K562 (cell line): ENCODE data around the gene TPD52L2. TPM values are rescaled to one million over a fixed set of nuclear protein-coding genes. Genes with fewer than 3 reads are reported as not detected.

Experiments used
- ARID1B ChIP-seq: fragments of 450-650 bp; IDR thresholded peaks from 2 replicates; pipeline ENCODE4 v1.6.1; 2016; ENCODE audit warnings: antibody characterized with exemption, mild to moderate bottlenecking, inconsistent platforms
- BHLHE40 ChIP-seq: IDR thresholded peaks from 2 replicates; pipeline ENCODE4 v1.6.1; 2011; ENCODE audit warnings: low read length, improper control_type of control experiment
- CBFA2T2 ChIP-seq: fragments of 450-650 bp; conservative IDR thresholded peaks from 2 replicates; pipeline ENCODE4 v1.6.1; 2017; ENCODE audit warnings: mild to moderate bottlenecking
- CTBP1 ChIP-seq: fragments of 450-650 bp; IDR thresholded peaks from 2 replicates; pipeline ENCODE4 v1.6.1; 2016; ENCODE audit warnings: borderline replicate concordance
- DPF2 ChIP-seq: fragments of 450-650 bp; IDR thresholded peaks from 2 replicates; pipeline ENCODE4 v1.6.1; 2016
- EP300 ChIP-seq: IDR thresholded peaks from 2 replicates; pipeline ENCODE4 v1.6.1; 2012; ENCODE audit warnings: low read length, improper control_type of control experiment
- HIVEP1 ChIP-seq: fragments of 250-450 bp; sonication (Bioruptor Pico); IDR thresholded peaks from 2 replicates; pipeline ENCODE4 v1.4.0; 2020; ENCODE audit warnings: mild to moderate bottlenecking
- MEIS2 ChIP-seq: fragments of 450-650 bp; IDR thresholded peaks from 2 replicates; pipeline ENCODE4 v1.6.1; 2014; ENCODE audit warnings: mild to moderate bottlenecking; ENCODE audit not compliant: partially characterized antibody
- NFRKB ChIP-seq: fragments of 450-650 bp; IDR thresholded peaks from 2 replicates; pipeline ENCODE4 v1.6.1; 2016; ENCODE audit warnings: low read depth
- SOX6 ChIP-seq: fragments of 450-650 bp; IDR thresholded peaks from 2 replicates; pipeline ENCODE4 v1.6.1; 2014; ENCODE audit warnings: mild to moderate bottlenecking
- TAL1 ChIP-seq: fragments of 450-650 bp; IDR thresholded peaks from 2 replicates; pipeline ENCODE4 v1.6.1; 2016; ENCODE audit warnings: mild to moderate bottlenecking
- ZNF79 ChIP-seq: fragments of 250-450 bp; sonication (Bioruptor Pico); IDR thresholded peaks from 2 replicates; pipeline ENCODE4 v1.4.0; 2020; ENCODE audit warnings: low read depth, mild to moderate bottlenecking, moderate library complexity
- polyA plus RNA-seq, 8 experiments: library from polyadenylated mRNA; depleted of rRNA in 4 of 8; stranded (reverse) in 5 of 8; unstranded in 3 of 8; fragments of >200 nt; fragmentation: Nextera tagmentation in 2 of 8; fragmentation: Illumina TruSeq in 1 of 8; extraction: Ambion mirVana in 2 of 8; extraction: Trizol in 1 of 8; gene quantifications; 2 replicates each; pipeline versions ENCODE4 v1.2.1 to v1.2.3, GENCODE V29; 2011 to 2014; ENCODE audit warnings: inconsistent platforms in 1 of 8, missing spikeins in 1 of 8
- total RNA-seq, 7 experiments: library from RNA; depleted of rRNA in 6 of 7; stranded (reverse); fragments of >200 nt in 6 of 7; fragmentation: Illumina TruSeq in 2 of 7; extraction: Trizol in 2 of 7; gene quantifications; 2 replicates each; pipeline versions ENCODE4 v1.2.1 to v1.2.3, GENCODE V29; 2011 to 2021; ENCODE audit warnings: low replicate concordance in 1 of 7
- TF ChIP-seq, protein P1 (sequence below): fragments of 450-650 bp; formaldehyde crosslinking; IDR thresholded peaks from 2 replicates; pipeline ENCODE4 v1.4.0; 2020; ENCODE audit warnings: mild to moderate bottlenecking, mixed read lengths
- TF ChIP-seq, protein P2 (sequence below): sonication (generic); formaldehyde crosslinking; IDR thresholded peaks from 2 replicates; pipeline ENCODE4 v1.5.0; 2020; ENCODE audit warnings: missing genetic modification reagents
- TF ChIP-seq, protein P3 (sequence below): sonication (generic); formaldehyde crosslinking; IDR thresholded peaks from 2 replicates; pipeline ENCODE4 v1.9.0; 2022; ENCODE audit warnings: mild to moderate bottlenecking, missing genetic modification reagents

Gene TPD52L2
- total and polyA plus RNA-seq, 9 of the 15 experiments (the other 6 are each of a cell fraction or from before 2014, with no cell fraction given): 1.9 to 117 (median 74.6) TPM

DNA sequence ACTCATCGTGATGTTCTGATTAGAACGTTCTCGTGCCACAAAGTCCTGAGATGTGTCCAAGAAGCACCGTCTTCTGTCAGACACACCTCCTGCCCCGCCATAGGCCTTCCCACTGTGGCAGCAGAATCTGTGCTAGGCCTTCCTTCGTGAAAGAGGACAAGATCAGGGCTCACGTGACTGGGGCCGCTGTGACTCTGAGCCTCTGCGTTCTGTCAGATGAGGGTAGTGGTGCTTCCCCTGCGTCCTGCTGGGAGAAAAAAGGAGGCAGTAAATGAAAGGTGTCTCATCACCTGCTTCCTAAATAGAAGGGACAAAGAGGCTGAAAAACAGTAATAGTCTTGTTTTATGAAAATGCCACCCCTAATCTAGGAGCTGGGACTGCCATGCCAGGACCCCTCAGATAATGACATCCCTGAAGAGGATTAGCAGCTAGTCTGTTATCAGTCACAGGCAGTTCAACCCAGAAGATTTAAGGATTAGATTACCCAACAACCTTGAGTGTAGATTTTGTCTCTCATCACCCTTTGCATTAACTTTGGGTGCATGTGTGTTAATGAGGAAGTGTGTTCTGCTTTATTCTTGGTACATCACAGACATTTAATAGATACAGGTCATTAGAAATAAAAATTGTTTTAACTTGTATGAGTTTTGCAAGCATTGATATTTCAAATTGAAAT lies 34.0 kb downstream of the TPD52L2 start (continued):
- TF ChIP-seq CBFA2T2: peak; percentile 57
- TF ChIP-seq HIVEP1 (CRISPR knock-in tag): no peak
- no peak for TF ChIP-seq ZNF79 (CRISPR knock-in tag)
- TF ChIP-seq EP300: 0 out of 2 replicates have a peak, but pooled peaks have one; percentile 12
- TF ChIP-seq, protein P1, sequence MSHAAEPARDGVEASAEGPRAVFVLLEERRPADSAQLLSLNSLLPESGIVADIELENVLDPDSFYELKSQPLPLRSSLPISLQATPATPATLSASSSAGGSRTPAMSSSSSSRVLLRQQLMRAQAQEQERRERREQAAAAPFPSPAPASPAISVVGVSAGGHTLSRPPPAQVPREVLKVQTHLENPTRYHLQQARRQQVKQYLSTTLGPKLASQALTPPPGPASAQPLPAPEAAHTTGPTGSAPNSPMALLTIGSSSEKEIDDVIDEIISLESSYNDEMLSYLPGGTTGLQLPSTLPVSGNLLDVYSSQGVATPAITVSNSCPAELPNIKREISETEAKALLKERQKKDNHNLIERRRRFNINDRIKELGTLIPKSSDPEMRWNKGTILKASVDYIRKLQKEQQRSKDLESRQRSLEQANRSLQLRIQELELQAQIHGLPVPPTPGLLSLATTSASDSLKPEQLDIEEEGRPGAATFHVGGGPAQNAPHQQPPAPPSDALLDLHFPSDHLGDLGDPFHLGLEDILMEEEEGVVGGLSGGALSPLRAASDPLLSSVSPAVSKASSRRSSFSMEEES (CRISPR knock-in tag): peak; percentile 84
- TF ChIP-seq BHLHE40: peak; percentile 88
- TF ChIP-seq MEIS2: peak; percentile 57
- TF ChIP-seq NFRKB: no peak
- peak; percentile 61; the same call in 1 of the 2 replicates for TF ChIP-seq CTBP1
- peak; percentile 60 for TF ChIP-seq TAL1
- peak; percentile 67 for TF ChIP-seq DPF2
- TF ChIP-seq, protein P2, sequence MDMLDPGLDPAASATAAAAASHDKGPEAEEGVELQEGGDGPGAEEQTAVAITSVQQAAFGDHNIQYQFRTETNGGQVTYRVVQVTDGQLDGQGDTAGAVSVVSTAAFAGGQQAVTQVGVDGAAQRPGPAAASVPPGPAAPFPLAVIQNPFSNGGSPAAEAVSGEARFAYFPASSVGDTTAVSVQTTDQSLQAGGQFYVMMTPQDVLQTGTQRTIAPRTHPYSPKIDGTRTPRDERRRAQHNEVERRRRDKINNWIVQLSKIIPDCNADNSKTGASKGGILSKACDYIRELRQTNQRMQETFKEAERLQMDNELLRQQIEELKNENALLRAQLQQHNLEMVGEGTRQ (CRISPR knock-in tag): peak; percentile 82
- TF ChIP-seq SOX6: 0 out of 2 replicates have a peak, but pooled peaks have one; percentile 34
- TF ChIP-seq, protein P3, sequence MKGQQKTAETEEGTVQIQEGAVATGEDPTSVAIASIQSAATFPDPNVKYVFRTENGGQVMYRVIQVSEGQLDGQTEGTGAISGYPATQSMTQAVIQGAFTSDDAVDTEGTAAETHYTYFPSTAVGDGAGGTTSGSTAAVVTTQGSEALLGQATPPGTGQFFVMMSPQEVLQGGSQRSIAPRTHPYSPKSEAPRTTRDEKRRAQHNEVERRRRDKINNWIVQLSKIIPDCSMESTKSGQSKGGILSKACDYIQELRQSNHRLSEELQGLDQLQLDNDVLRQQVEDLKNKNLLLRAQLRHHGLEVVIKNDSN (CRISPR knock-in tag): peak; percentile 84
- peak; percentile 74 for TF ChIP-seq ARID1B
